KMS-11 (cell line): Measurements from ENCODE around the gene EXOC4.

Experiments
- H2AFZ ChIP-seq: fragments of 200-600 bp; sonication (generic); 2 replicates; pipeline ENCODE4 v1.6.1; 2016; ENCODE audit warnings: antibody characterized with exemption, mixed run types, low read depth
- H3K27ac ChIP-seq: fragments of 200-600 bp; sonication (generic); 2 replicates; pipeline ENCODE4 v1.6.1; 2016; ENCODE audit warnings: mild to moderate bottlenecking, mixed run types
- H3K27me3 ChIP-seq: fragments of 200-600 bp; sonication (generic); 2 replicates; pipeline ENCODE4 v1.6.1; 2017; ENCODE audit warnings: mild to moderate bottlenecking, low read depth, mixed run types, moderate library complexity; ENCODE audit not compliant: insufficient read depth
- H3K36me3 ChIP-seq: fragments of 200-600 bp; sonication (generic); 2 replicates; pipeline ENCODE4 v1.6.1; 2017; ENCODE audit warnings: mild to moderate bottlenecking, mixed run types; ENCODE audit not compliant: insufficient read depth
- H3K4me1 ChIP-seq: fragments of 200-600 bp; sonication (generic); 2 replicates; pipeline ENCODE4 v1.6.1; 2016; ENCODE audit warnings: mild to moderate bottlenecking, low read depth, mixed run types; ENCODE audit not compliant: poor library complexity, severe bottlenecking
- H3K4me2 ChIP-seq: fragments of 200-600 bp; sonication (generic); 2 replicates; pipeline ENCODE4 v1.7.0; 2016; ENCODE audit warnings: mild to moderate bottlenecking, mixed run types
- H3K4me3 ChIP-seq: fragments of 200-600 bp; sonication (generic); IDR thresholded peaks from 2 replicates; pipeline ENCODE4 v1.6.1; 2017; ENCODE audit warnings: low read depth, low read length, mixed read lengths; ENCODE audit not compliant: insufficient read depth
- H3K79me2 ChIP-seq: fragments of 200-600 bp; sonication (generic); 2 replicates; pipeline ENCODE4 v1.6.1; 2016; ENCODE audit warnings: low read depth, mixed run types; ENCODE audit not compliant: insufficient read depth
- H3K9ac ChIP-seq: fragments of 200-600 bp; sonication (generic); 2 replicates; pipeline ENCODE4 v1.6.1; 2016; ENCODE audit warnings: mild to moderate bottlenecking, mixed run types
- H4K20me1 ChIP-seq: fragments of 200-600 bp; sonication (generic); 2 replicates; pipeline ENCODE4 v1.6.1; 2016; ENCODE audit warnings: mild to moderate bottlenecking, mixed run types; ENCODE audit not compliant: insufficient read depth
- CTCF ChIP-seq: fragments of 200-600 bp; sonication (generic); conservative IDR thresholded peaks from 2 replicates; pipeline ENCODE4 v1.6.1; 2017; ENCODE audit warnings: low read depth, mild to moderate bottlenecking, antibody characterized with exemption, low read length, moderate library complexity, mixed read lengths

EXOC4 gene

GRCh38 chr7:133654547-133654946 lies 401.7 kb downstream of the EXOC4 start:
- Histone ChIP-seq H3K4me2 (no peak overlapping the region), H4K20me1 (no peaks in the 10 kb centered on the region), H3K9ac (no peak overlapping the region), H3K4me1 (no peaks in the 10 kb centered on the region), H3K4me3 (no peak overlapping the region), H2AFZ (no peak overlapping the region), H3K36me3 (no peaks in the 10 kb centered on the region), H3K79me2 (no peaks in the 10 kb centered on the region), H3K27ac (no peak overlapping the region), H3K27me3 (no peaks in the 10 kb centered on the region)
- no peak for TF ChIP-seq CTCF

DNA sequence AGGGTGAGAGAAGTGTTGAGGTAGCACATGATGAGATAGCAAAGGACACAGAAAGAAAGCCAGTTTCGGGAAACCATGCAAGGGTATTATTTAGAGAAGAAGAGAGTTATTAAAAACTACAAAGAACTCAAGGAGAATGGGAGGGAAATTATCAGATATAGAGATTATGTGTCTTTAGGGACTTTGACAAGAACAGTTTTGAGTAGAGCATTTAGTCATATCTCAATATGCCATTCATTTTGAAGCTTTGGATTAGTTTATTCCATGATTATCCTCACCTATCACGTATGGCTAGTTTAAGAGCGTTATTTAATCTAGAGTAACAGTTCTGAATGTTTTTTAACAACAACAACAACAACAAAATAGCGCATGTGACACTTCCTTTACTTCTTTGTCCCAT lies 409.4 kb downstream of the EXOC4 start:
- Histone ChIP-seq H3K27ac (no peak overlapping the region), H3K4me1 (peaks cover 5% of the 10 kb centered on the region), H3K36me3 (no peaks in the 10 kb centered on the region), H3K4me3 (no peak overlapping the region), H3K4me2 (no peak overlapping the region), H3K27me3 (no peaks in the 10 kb centered on the region), H2AFZ (no peak overlapping the region), H4K20me1 (no peaks in the 10 kb centered on the region), H3K79me2 (no peaks in the 10 kb centered on the region), H3K9ac (no peak overlapping the region)
- TF ChIP-seq CTCF = no peak

DNA sequence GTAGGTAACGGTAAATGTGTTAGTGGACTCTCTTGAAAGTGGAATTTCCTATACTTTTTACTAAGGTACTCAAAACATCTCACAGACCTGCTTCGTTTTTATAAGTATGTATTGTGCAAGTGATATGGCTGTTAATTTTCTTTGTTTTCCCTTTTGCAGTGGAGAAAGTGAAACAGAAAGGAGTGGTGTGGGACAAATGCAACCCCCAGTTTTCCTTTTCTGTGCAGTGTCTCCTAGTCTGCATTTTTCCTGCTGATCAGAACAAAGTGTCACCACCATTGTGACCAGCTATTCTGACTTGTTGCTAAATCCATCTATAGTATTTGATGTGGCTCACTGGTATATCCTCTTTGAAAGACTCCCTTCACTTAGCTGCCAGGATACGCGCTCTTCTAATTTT lies 410.0 kb downstream of the EXOC4 start:
- Histone ChIP-seq H4K20me1 (no peaks in the 10 kb centered on the region), H3K4me1 (peaks cover 5% of the 10 kb centered on the region), H3K36me3 (no peaks in the 10 kb centered on the region), H3K27me3 (no peaks in the 10 kb centered on the region), H3K4me3 (no peak overlapping the region), H3K9ac (no peak overlapping the region), H3K79me2 (no peaks in the 10 kb centered on the region), H2AFZ (no peak overlapping the region), H3K27ac (no peak overlapping the region), H3K4me2 (no peak overlapping the region)
- TF ChIP-seq CTCF = no peak

GRCh38 chr7:133664528-133664927 lies 411.6 kb downstream of the EXOC4 start:
- Histone ChIP-seq H2AFZ (no peak overlapping the region), H3K9ac (no peak overlapping the region), H3K4me1 (peaks cover 5% of the 10 kb centered on the region)

More at GRCh38 chr7:133664528-133664927, 411.6 kb downstream of the EXOC4 start:
- no peak for TF ChIP-seq CTCF
- Histone ChIP-seq H4K20me1 (no peaks in the 10 kb centered on the region), H3K27ac (no peak overlapping the region), H3K4me2 (no peak overlapping the region), H3K27me3 (no peaks in the 10 kb centered on the region), H3K36me3 (no peaks in the 10 kb centered on the region), H3K79me2 (no peaks in the 10 kb centered on the region), H3K4me3 (no peak overlapping the region)
